Left kidney (tissue), 2 donors: ENCODE data around the gene GPHN. TPM values are rescaled to one million over a fixed set of nuclear protein-coding genes. Genes with fewer than 3 reads are reported as not detected.

ENCODE experiments used
- DNase-seq: peaks from one replicate; pipeline ENCODE4 v3.0.0-alpha.2; 2013
- polyA plus RNA-seq: library from polyadenylated mRNA; unstranded; fragments of 120-200 nt; gene quantifications from one replicate; pipeline ENCODE4 v1.2.1, GENCODE V29; 2013; ENCODE audit not compliant: insufficient read length

Gene GPHN
- polyA plus RNA-seq, 1 donor, result 78.2 TPM

GRCh38 chr14:66944872-66945271 is 436.9 kb downstream of the GPHN start:
- DNase-seq, result peak; percentile 3

- no peak for DNase-seq
Observed at GRCh38 chr14:66955159-66955558, 447.2 kb downstream of the GPHN start.

GRCh38 chr14:66959437-66960050 is 451.6 kb downstream of the GPHN start:
- no peak for DNase-seq

GRCh38 chr14:66965831-66966230 is 457.9 kb downstream of the GPHN start:
- no peak for DNase-seq

DNA sequence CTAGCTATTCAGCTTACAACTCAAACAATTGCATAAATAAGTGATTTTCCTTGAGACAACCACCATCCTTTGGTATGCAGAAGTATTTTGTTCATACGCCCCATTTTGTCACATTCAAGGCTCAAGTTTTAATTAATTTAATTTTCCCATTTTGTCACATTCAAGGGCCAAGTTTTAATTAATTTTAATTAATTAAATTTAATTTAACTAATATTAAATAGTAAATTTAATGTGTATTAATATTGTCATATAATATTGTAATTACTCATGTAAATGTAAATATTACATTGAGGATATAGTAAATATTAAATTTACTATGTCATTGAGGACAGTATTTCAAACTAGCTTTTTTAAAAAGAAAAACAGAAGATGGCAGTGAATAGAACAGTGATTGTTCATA is 464.5 kb downstream of the GPHN start:
- DNase-seq, result no peak

- DNase-seq, result no peak
Observed at GRCh38 chr14:66974397-66975025, 466.6 kb downstream of the GPHN start.

DNA sequence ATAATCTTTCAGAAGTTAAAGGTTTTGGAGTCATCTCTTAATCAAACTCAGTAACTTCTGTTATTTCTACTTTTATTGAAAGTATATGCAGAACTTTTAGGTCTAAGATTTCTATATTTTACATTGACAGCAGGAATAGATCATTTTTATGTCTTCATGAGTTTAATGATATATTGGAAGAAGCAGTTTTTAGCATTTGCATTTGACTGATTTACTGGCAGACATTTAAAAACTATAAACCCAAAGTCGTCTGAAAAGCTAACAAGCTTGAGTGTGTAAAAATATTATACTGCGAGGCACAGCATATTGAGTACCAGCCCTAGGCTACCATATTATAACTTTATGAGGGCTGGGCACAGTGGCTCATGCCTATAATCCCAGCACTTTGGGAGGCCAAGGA is 467.3 kb downstream of the GPHN start:
- DNase-seq, result peak; percentile 5

DNA sequence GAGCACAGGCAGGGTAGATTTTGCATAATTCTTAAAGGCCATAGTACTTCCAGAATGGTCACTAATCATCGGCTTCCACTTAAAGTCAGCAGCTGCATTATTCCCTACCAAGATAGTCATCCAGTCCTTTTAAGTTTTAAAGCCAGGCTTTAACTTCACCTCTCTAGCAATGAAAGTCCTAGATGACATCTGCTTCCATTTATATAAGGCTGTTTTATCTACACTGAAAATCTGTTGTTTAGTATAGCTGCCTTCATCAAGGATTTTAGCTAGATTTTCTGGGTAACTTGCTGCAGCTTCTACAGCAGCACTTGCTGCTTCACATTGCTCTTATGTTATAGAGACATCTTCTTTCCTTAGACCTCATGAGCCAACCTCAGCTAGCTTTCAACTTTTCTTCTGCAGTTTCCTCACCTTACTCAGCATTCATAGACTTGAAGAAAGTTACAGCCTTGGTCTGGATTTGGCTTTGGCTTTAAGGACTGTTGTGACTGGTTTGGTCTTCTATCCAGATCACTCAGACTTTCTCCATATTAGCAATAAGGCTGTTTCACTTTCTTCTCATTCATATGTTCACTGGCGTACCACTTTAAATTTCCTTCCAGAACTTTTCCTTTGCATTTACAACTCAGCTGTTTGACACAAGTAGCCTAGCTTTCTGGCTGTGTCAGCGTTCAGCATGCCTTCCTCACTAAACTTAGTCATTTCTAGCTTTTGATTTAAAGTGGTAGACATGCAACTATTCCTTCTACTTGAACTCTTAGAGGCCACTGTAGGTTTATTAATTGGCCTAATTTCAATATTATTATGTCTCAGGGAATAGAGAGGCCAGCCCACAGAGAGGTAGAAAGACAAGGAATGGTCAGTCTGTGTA is 471.4 kb downstream of the GPHN start:
- no peak for DNase-seq

- no peak for DNase-seq
Observed at GRCh38 chr14:66982247-66982646, 474.3 kb downstream of the GPHN start.

- DNase-seq, result no peak
Observed at GRCh38 chr14:66992776-66993175, 484.8 kb downstream of the GPHN start.

DNA sequence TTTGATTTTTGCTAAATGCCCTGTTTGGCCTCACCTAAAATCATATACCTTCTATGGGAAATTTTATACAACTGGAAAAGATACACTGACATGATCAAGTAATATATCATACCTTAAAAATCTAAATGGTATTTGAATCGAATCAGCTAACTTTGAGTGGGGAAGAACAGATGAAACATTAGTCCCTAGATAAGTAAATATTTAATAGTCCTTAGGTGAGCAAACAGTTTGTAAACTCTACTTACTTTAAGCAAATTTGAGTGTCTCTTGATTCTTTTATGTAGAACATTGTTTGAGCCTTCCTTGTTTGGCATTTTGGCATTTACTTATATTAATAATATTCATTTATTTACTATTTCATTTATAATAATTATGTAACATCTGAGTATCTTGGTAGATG is 485.6 kb downstream of the GPHN start:
- DNase-seq, result no peak

- no peak for DNase-seq
Observed at GRCh38 chr14:66998013-66998412, 490.1 kb downstream of the GPHN start.

DNA sequence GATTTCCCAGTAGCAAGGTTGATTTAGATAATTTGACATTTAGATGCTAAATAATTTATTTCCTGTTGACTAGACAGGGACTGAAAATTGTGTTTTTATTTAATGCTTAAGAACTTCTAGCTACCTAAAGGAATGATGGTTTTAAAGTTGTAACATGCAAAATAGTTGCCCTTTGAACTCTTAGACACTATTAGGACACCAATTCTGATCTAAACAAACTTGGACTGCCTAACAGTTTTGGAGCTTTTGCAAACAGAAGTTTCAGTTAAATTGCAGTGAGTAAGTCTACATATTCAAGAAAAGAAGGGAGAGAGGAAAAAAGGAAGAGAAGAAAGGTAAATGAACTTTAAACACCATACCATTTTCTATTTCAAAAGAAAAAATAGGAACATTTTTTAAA is 492.0 kb downstream of the GPHN start:
- no peak for DNase-seq

- DNase-seq, result no peak
Observed at GRCh38 chr14:67002994-67003753, 495.2 kb downstream of the GPHN start.

DNA sequence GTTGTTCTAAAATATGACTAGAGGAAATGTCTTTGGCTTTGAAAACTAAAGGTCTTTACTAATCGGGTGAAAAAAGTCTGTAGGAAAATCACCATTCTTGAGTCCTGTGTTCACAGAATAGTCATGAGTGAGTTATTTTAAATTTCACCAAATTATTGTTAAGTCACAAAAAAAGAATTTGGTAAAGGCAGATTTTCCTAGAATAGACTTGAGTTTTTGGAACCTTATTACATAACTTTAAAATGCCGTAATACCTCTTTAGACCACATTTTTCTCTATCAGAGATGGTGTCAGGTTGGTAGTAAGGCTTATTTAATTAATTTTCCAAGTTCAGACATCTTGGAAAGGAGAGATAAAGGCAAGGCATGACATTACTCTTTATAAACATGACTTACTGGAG is 496.6 kb downstream of the GPHN start:
- no peak for DNase-seq

- DNase-seq, result no peak
Observed at GRCh38 chr14:67010602-67011001, 502.7 kb downstream of the GPHN start.

DNA sequence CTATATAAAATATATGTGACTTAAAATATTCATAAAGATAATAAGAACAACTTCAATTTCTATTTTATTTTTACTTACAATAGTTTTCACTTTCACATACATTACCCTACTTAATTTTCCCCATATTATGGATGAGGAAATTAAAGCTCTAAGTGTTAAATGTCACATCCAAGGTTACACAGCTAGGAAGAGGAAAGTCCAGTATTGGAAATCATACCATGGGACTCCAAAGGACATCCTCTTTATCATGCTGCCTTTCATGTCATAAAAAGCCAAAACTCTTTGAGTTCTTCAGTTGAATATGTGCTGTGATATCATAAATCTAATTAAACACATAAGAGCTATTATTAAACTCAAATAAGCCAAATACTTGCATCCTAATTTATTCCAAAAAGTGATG is 508.9 kb downstream of the GPHN start:
- DNase-seq, result no peak

GRCh38 chr14:67018720-67019119 is 510.8 kb downstream of the GPHN start:
- no peak for DNase-seq

DNA sequence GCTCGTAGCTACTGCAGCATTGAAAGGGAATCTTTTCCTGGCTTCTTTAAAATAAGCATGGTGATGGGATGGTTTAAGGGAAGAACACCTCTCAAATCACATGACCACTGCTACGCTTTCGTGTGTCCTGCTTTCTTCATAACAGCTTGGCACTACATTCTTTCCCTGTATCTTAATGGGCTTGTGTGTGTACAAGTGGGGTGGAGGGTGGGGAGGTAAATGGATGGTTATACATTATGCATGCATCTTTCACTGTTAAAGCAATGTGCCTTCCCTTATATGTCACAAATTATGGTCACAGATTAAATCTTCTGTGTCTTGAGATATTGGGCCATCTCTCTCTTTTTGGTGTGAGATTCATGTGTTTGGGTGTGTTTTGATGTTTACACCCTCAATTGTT is 511.8 kb downstream of the GPHN start:
- no peak for DNase-seq

DNA sequence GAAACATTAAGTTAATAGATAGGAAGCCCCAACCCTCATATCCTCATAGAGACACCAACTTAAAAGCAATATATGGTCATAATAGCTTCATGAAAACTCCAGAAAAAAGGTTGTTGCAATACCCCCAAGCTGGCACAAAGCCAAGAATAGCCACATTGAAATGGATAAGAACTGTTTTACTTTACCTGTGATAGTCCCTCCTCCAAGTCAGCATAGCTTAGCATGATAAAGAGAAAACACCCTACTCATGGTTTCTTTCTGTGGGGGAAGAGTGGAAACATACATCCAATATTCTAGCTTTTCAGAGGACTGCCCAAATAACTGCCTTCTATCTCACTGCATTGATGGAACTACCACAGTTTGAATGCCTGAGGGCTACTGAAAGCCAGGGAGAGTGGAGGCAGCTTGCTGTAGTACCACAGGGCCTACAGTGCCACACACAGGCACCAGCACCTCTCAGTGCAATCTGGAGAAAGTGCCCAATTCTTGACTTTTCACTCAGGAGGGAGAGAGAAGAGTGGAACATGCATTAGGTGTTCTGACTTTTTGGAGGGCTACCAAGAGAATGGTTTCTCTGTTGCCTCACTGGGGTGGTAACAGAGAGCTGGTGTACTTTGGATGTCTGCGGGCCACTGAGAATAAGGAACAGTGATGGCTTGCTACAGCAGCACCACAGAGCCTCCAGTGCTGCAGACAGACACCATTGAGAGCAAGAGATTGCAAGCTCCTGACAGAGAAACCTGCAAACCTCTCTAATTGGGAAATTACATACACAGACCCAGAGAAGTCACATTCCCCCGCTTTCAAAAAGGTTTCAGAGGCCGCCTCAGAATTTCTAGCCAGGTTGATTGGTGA is 524.2 kb downstream of the GPHN start:
- no peak for DNase-seq

GRCh38 chr14:67045440-67045839 is 537.5 kb downstream of the GPHN start:
- no peak for DNase-seq

- DNase-seq, result no peak
Observed at GRCh38 chr14:67050896-67051295, 542.9 kb downstream of the GPHN start.
